Fibroblast of the aortic adventitia (primary cell): ENCODE data around the gene ADCY2. TPM values are rescaled to one million over a fixed set of nuclear protein-coding genes. Genes with fewer than 3 reads are reported as not detected.
A peak's percentile ranks its signal among the peaks of the same experiment; 100 is the strongest.

Experiments used
- DNase-seq: peaks from one replicate; pipeline ENCODE4 v3.0.0-alpha.2; 2010; ENCODE audit warnings: low read depth
- H3K4me3 ChIP-seq: 2 replicates; pipeline ENCODE4 v1.5.1; 2011; ENCODE audit warnings: low read depth, mild to moderate bottlenecking, control low read depth, low read length, moderate library complexity
- total RNA-seq: library from RNA; depleted of rRNA; stranded (reverse); fragments of >200 nt; gene quantifications from 2 replicates; pipeline ENCODE4 v1.2.3, GENCODE V29; 2012; ENCODE audit warnings: low replicate concordance
- TF ChIP-seq, protein P1 (sequence below): IDR thresholded peaks from 2 replicates; pipeline ENCODE4 v1.5.1; 2011; ENCODE audit warnings: mild to moderate bottlenecking, low read length, control low read depth, inconsistent platforms; ENCODE audit not compliant: insufficient read depth

Gene ADCY2
- total RNA-seq, 1 donor: 0.09 TPM

DNA sequence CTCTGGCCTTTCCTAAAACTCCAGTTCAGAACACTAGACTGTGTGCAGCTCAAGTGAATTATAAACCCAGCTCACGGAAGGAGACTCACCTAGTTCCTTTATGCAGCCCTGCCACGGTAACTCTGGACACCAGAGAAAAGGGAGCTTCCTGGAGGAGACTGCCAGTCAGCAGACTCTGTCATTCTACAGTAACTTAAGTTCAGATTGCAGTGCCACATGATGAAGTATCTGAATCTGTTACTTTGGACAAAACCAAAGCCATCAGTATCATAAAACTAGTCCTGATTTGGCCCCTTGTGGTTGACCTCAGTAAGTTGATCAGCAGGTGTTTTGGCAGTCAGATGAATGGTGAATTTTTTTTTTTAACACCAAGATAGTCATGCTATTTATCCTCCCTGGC is 475.7 kb downstream of the ADCY2 start:
- H3K4me3 ChIP-seq: no peak overlapping the region
- no peak for DNase-seq
- TF ChIP-seq, protein P1, sequence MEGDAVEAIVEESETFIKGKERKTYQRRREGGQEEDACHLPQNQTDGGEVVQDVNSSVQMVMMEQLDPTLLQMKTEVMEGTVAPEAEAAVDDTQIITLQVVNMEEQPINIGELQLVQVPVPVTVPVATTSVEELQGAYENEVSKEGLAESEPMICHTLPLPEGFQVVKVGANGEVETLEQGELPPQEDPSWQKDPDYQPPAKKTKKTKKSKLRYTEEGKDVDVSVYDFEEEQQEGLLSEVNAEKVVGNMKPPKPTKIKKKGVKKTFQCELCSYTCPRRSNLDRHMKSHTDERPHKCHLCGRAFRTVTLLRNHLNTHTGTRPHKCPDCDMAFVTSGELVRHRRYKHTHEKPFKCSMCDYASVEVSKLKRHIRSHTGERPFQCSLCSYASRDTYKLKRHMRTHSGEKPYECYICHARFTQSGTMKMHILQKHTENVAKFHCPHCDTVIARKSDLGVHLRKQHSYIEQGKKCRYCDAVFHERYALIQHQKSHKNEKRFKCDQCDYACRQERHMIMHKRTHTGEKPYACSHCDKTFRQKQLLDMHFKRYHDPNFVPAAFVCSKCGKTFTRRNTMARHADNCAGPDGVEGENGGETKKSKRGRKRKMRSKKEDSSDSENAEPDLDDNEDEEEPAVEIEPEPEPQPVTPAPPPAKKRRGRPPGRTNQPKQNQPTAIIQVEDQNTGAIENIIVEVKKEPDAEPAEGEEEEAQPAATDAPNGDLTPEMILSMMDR: no peak

DNA sequence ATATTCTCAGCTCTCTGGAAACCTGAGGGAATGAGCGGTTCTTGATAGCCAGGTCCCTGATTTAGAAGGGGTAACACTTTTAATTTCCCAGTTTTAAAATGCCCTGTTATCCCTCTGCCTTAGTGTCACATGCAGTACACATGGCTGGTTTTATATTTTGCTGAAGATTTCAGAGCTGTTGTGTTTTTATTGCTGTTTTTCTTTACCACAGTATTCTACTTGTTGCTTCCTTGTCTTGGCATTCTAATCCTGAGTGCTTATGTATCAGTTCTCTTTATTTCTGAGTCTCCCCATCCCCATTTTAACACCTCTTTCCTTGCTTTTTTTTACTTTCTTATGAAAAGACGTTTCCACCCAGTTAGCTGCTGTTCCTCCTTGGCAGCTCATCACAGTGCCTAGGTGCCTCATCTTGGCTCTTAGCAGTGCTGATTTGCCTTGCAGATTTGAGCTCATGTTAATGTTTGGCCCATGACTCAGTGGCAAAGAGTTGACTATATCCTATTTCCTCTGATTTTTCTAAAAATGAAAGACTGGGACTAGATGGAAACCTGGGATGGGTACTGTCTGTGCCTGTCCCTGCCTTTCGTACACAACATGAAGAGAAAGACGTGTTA is 476.7 kb downstream of the ADCY2 start:
- TF ChIP-seq, protein P1: no peak

DNA sequence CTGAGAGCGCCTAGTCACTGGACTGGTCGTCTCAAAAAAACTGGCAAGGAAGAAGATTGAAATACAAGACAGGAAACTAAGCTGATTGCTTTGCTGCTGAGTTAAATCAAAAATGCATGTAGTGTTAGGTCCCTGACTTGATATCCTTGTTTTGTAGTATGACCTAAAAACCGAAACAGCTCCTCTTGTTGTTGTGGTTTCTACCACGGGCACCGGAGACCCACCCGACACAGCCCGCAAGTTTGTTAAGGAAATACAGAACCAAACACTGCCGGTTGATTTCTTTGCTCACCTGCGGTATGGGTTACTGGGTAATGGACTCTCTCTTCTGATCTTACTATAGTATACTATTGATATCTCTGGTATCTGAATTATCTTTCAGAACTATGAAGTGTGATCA is 477.3 kb downstream of the ADCY2 start:
- TF ChIP-seq, protein P1: no peak
- no peak overlapping the region for H3K4me3 ChIP-seq
- no peak for DNase-seq

More for the DNA sequence above, 476.7 kb downstream of the ADCY2 start:
- H3K4me3 ChIP-seq: no peak overlapping the region
- DNase-seq: no peak

DNA sequence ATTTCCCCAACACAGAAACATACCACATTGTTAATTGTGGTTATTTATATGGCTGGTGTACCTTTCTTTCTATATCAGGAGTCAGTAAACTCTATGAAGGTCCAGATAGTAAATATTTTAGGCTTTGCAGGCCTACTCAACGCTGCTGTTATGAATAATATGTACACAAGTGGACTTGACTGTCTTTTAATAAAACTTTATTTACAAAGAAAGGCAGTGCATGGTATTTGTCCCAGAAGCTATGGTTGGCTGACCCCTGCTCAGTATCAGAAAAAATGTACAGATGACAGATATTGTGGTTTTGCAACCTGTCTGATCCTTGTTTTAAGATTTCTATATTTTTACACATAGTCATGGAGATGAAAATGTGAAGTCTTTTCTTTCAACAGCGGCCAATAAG is 478.7 kb downstream of the ADCY2 start:
- TF ChIP-seq, protein P1: no peak
- no peak for DNase-seq
- H3K4me3 ChIP-seq: no peak overlapping the region

DNA sequence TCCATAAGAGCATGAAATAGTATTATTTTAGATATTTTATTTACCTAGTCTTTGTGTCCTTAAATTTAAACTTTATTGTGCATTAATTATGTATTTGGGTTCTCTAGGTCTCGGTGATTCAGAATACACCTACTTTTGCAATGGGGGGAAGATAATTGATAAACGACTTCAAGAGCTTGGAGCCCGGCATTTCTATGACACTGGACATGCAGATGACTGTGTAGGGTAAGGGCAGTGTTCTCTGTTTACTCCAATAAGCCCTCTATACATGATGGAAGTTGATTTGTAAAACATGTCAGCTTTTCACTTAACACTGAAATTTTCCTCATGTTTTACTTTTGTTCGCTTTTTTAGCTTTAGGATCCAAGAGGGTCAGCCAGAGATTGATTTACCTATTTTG is 479.2 kb downstream of the ADCY2 start:
- TF ChIP-seq, protein P1: no peak
- H3K4me3 ChIP-seq: no peak overlapping the region
- no peak for DNase-seq

DNA sequence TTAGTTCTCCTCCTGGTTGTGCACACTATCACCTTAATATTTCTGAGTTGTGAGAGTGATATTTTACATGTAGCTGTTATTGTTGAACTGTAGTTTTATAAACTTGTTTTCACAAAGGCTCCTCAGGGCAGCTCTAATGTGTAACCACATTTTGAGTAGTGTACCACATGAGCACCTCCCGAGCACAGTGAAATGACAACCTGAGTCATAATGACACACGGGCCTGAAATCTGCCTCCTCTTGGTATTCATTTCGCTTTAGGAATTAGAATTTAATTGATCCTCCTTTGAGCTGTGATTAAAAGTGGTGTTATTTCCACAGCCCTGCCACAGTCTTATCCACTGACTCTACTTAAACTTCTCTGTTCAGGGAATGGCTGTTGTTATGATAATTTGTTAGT is 480.9 kb downstream of the ADCY2 start:
- no peak overlapping the region for H3K4me3 ChIP-seq
- peak; percentile 31 for DNase-seq
- TF ChIP-seq, protein P1: no peak

DNA sequence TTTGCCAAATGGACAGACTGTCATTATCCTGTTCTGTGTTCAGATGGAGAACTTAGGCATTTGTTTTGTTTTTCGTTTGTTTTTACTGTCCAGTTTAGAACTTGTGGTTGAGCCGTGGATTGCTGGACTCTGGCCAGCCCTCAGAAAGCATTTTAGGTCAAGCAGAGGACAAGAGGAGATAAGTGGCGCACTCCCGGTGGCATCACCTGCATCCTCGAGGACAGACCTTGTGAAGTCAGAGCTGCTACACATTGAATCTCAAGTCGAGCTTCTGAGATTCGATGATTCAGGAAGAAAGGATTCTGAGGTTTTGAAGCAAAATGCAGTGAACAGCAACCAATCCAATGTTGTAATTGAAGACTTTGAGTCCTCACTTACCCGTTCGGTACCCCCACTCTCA is 481.9 kb downstream of the ADCY2 start:
- no peak for DNase-seq
- TF ChIP-seq, protein P1: no peak
- H3K4me3 ChIP-seq: no peak overlapping the region
